GM23248 (cell line): ENCODE data around the gene ANXA6. TPM values are rescaled to one million over a fixed set of nuclear protein-coding genes. Genes with fewer than 3 reads are reported as not detected.
"Not testable (repeated sequence)": the region's sequence is repeated elsewhere in the genome, so short reads cannot be mapped to it uniquely, and the experiment has no call there.

Experiments used
- DNase-seq: peaks from one replicate; pipeline ENCODE4 v3.0.0-alpha.2; 2015
- H2AFZ ChIP-seq: fragments of 200-600 bp; sonication (generic); 2 replicates; pipeline ENCODE4 v1.6.1; 2016; ENCODE audit warnings: antibody characterized with exemption
- H3F3A ChIP-seq: fragments of 200-600 bp; sonication (generic); 2 replicates; pipeline ENCODE4 v1.6.1; 2016; ENCODE audit warnings: mild to moderate bottlenecking, antibody characterized with exemption, mixed run types; ENCODE audit not compliant: insufficient read depth
- H3K27ac ChIP-seq: fragments of 200-600 bp; sonication (generic); 2 replicates; pipeline ENCODE4 v1.5.1; 2016; ENCODE audit warnings: mild to moderate bottlenecking
- H3K27me3 ChIP-seq: fragments of 200-600 bp; sonication (generic); replicated peaks from 2 replicates; pipeline ENCODE4 v1.6.1; 2016; ENCODE audit warnings: mild to moderate bottlenecking; ENCODE audit not compliant: insufficient read depth
- H3K36me3 ChIP-seq: fragments of 200-600 bp; sonication (generic); 2 replicates; pipeline ENCODE4 v1.6.1; 2016; ENCODE audit warnings: low read depth, mild to moderate bottlenecking
- H3K4me1 ChIP-seq: fragments of 200-600 bp; sonication (generic); 2 replicates; pipeline ENCODE4 v1.6.1; 2016; ENCODE audit warnings: mild to moderate bottlenecking; ENCODE audit not compliant: insufficient read depth
- H3K4me2 ChIP-seq: fragments of 200-600 bp; sonication (generic); one replicate; pipeline ENCODE4 v1.6.1; 2016; ENCODE audit warnings: mild to moderate bottlenecking; ENCODE audit not compliant: unreplicated experiment
- H3K4me3 ChIP-seq: fragments of 200-600 bp; sonication (generic); 2 replicates; pipeline ENCODE4 v1.5.1; 2016; ENCODE audit warnings: mild to moderate bottlenecking
- H3K79me2 ChIP-seq: fragments of 200-600 bp; sonication (generic); 2 replicates; pipeline ENCODE4 v1.6.1; 2016; ENCODE audit warnings: mild to moderate bottlenecking; ENCODE audit not compliant: insufficient read depth
- H3K9ac ChIP-seq: fragments of 200-600 bp; sonication (generic); 2 replicates; pipeline ENCODE4 v1.6.1; 2016; ENCODE audit warnings: mild to moderate bottlenecking
- H3K9me2 ChIP-seq: fragments of 200-600 bp; sonication (generic); 2 replicates; pipeline ENCODE4 v1.6.1; 2016; ENCODE audit warnings: mixed run types, mild to moderate bottlenecking, moderate library complexity; ENCODE audit not compliant: insufficient read depth
- H3K9me3 ChIP-seq: fragments of 200-600 bp; sonication (generic); one replicate; pipeline ENCODE4 v1.6.1; 2017; ENCODE audit warnings: low read depth
- H4K20me1 ChIP-seq: fragments of 200-600 bp; sonication (generic); 2 replicates; pipeline ENCODE4 v1.6.0; 2016; ENCODE audit not compliant: insufficient read depth
- EZH2 ChIP-seq: fragments of 200-600 bp; sonication (generic); IDR thresholded peaks from 2 replicates; pipeline ENCODE4 v1.6.1; 2018; ENCODE audit warnings: antibody characterized with exemption, mild to moderate bottlenecking; ENCODE audit not compliant: insufficient read depth, poor library complexity, severe bottlenecking
- EZH2phosphoT487 ChIP-seq: fragments of 200-600 bp; sonication (generic); IDR thresholded peaks from 2 replicates; pipeline ENCODE4 v1.6.1; 2018; ENCODE audit warnings: antibody characterized with exemption, moderate library complexity, mild to moderate bottlenecking, low read depth; ENCODE audit not compliant: insufficient read depth
- WGBS, 2 experiments: methylation state at CpG; one replicate each; pipeline ENCODE4 v1.1.6; 2015 to 2017; ENCODE audit warnings: low lambda C conversion rate in 2 of 2, low coverage in 1 of 2; ENCODE audit errors: missing lambda C conversion rate in 2 of 2; 5-methylcytosine and 5-hydroxymethylcytosine counted together
- in situ Hi-C: fragments of 300-500 bp; cut with MboI; formaldehyde crosslinking; loops from 2 replicates; pipeline ENCODE4 v1.15.0; 2020
- polyA plus RNA-seq: library from polyadenylated mRNA; unstranded; fragments of >200 nt; fragmentation: Nextera tagmentation; extraction: Ambion mirVana; gene quantifications from 2 replicates; pipeline ENCODE4 v1.2.1, GENCODE V29; 2016
- total RNA-seq: library from RNA; depleted of rRNA; stranded (reverse); fragments of >200 nt; shearing (Covaris generic); gene quantifications from 2 replicates; pipeline ENCODE4 v1.2.3, GENCODE V29; 2014

Gene ANXA6
- total and polyA plus RNA-seq, 2 experiments from 2014 or later = 183 to 409 TPM

GRCh38 chr5:151200913-151201595, 43.5 kb upstream of the ANXA6 start:
- in situ Hi-C loops = no loop called here
- H3K9ac ChIP-seq = no peak overlapping the region
- H3K9me2 ChIP-seq = no peaks in the 10 kb centered on the region
- no peaks in the 10 kb centered on the region for H3K27me3 ChIP-seq
- no peak overlapping the region for H2AFZ ChIP-seq
- no peaks in the 10 kb centered on the region for H4K20me1 ChIP-seq
- no peak overlapping the region for H3K4me3 ChIP-seq
- no peaks in the 10 kb centered on the region for H3K79me2 ChIP-seq
- no peaks in the 10 kb centered on the region for H3K9me3 ChIP-seq
- no peak overlapping the region for H3K27ac ChIP-seq
- 68 to 70% methylated on average over 6 of the region's 6 CpGs for WGBS, 2 experiments
- no peak for DNase-seq
- no peaks in the 10 kb centered on the region for H3F3A ChIP-seq
- TF ChIP-seq EZH2 = no peak
- no peak for TF ChIP-seq EZH2phosphoT487
- H3K36me3 ChIP-seq = no peaks in the 10 kb centered on the region
- H3K4me2 ChIP-seq = no peak overlapping the region
- H3K4me1 ChIP-seq = no peaks in the 10 kb centered on the region

- H3K27ac ChIP-seq = no peak overlapping the region
- no peak overlapping the region for H3K9ac ChIP-seq
- H2AFZ ChIP-seq = no peak overlapping the region
- H3F3A ChIP-seq = no peaks in the 10 kb centered on the region
- DNase-seq = no peak
- no peaks in the 10 kb centered on the region for H3K4me1 ChIP-seq
- no peaks in the 10 kb centered on the region for H3K27me3 ChIP-seq
- H4K20me1 ChIP-seq = no peaks in the 10 kb centered on the region
- 84 to 86% methylated on average over 7 of the region's 7 CpGs for WGBS, 2 experiments
- no peak for TF ChIP-seq EZH2
- TF ChIP-seq EZH2phosphoT487 = no peak
- H3K4me2 ChIP-seq = no peak overlapping the region
- H3K79me2 ChIP-seq = no peaks in the 10 kb centered on the region
- no peaks in the 10 kb centered on the region for H3K9me3 ChIP-seq
- in situ Hi-C loops = no loop called here
- no peaks in the 10 kb centered on the region for H3K9me2 ChIP-seq
- H3K4me3 ChIP-seq = no peak overlapping the region
- no peaks in the 10 kb centered on the region for H3K36me3 ChIP-seq
These were observed 42.1 kb upstream of the ANXA6 start for GRCh38 chr5:151199581-151200185.

GRCh38 chr5:151198861-151199260, 41.3 kb upstream of the ANXA6 start:
- Histone ChIP-seq H2AFZ (no peak overlapping the region), H3K27ac (no peak overlapping the region), H3K9me2 (no peaks in the 10 kb centered on the region), H3K9me3 (no peaks in the 10 kb centered on the region), H3K79me2 (no peaks in the 10 kb centered on the region), H4K20me1 (no peaks in the 10 kb centered on the region), H3K36me3 (no peaks in the 10 kb centered on the region), H3K4me1 (no peaks in the 10 kb centered on the region), H3F3A (no peaks in the 10 kb centered on the region), H3K4me2 (no peak overlapping the region), H3K27me3 (no peaks in the 10 kb centered on the region), H3K9ac (no peak overlapping the region), H3K4me3 (no peak overlapping the region)
- in situ Hi-C loops = no loop called here
- DNase-seq = no peak
- no peak for TF ChIP-seq EZH2
- no peak for TF ChIP-seq EZH2phosphoT487
- 49 to 53% methylated on average over 5 of the region's 5 CpGs for WGBS, 2 experiments

GRCh38 chr5:151197291-151197600, 39.7 kb upstream of the ANXA6 start:
- H2AFZ ChIP-seq, DNase-seq, H3K36me3 ChIP-seq, H3K27me3 ChIP-seq, H3K4me1 ChIP-seq, H3K27ac ChIP-seq, H3K9me2 ChIP-seq, H3K4me2 ChIP-seq, H3K9me3 ChIP-seq, H3K9ac ChIP-seq, in situ Hi-C loops, H4K20me1 ChIP-seq, H3K4me3 ChIP-seq, H3F3A ChIP-seq, H3K79me2 ChIP-seq: not testable (repeated sequence)
- WGBS, 2 experiments = 81 to 84% methylated on average over 9 of the region's 9 CpGs
